ENCODE results near the gene OOSP4A.
"Not testable (repeated sequence)": the region's sequence is repeated elsewhere in the genome, so short reads cannot be mapped to it uniquely, and the experiment has no call there.

The OOSP4A gene

GRCh38 chr11:59960502-59961381 is 3.1 kb upstream of the OOSP4A start:
- Mint-ChIP-seq H3K4me1 (ENCODE audit: low read depth) (no peaks in the 10 kb centered on the region), H3K27ac (no peak overlapping the region), H3K36me3 (ENCODE audit: low read depth) (no peaks in the 10 kb centered on the region), H3K4me3 (no peak overlapping the region), H3K27me3 (ENCODE audit: low read depth) (peaks cover 5% of the 10 kb centered on the region), H3K9me3 (no peaks in the 10 kb centered on the region)
- no peak for DNase-seq (ENCODE audit: low spot score)

DNA sequence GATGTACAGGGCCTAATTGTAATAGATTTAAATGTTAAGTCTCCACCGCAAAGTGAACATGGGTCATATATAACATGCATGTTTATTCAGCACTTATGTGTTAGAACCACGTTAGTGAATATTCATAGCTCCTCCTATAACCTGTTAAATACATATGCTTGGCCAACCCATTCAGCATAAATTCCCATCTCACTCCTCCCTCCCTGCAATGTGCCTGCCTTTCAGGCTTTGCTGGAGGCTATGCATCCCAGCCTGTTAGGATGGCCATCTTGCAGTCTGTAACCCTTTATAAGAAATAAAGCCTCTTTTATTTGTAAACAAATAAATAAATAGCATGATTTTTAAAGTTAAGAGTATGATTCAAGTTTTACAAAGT is 1.7 kb upstream of the OOSP4A start:
- H3K36me3 Mint-ChIP-seq (ENCODE audit: low read depth): no peaks in the 10 kb centered on the region
- no peaks in the 10 kb centered on the region for H3K4me1 Mint-ChIP-seq (ENCODE audit: low read depth)
- no peaks in the 10 kb centered on the region for H3K9me3 Mint-ChIP-seq
- DNase-seq (ENCODE audit: low spot score): no peak
- peaks cover 5% of the 10 kb centered on the region for H3K27me3 Mint-ChIP-seq (ENCODE audit: low read depth)
- H3K27ac Mint-ChIP-seq: no peak overlapping the region
- no peak overlapping the region for H3K4me3 Mint-ChIP-seq

- Mint-ChIP-seq H3K36me3 (ENCODE audit: low read depth) (no peaks in the 10 kb centered on the region), H3K9me3 (no peaks in the 10 kb centered on the region), H3K27ac (no peak overlapping the region), H3K27me3 (ENCODE audit: low read depth) (peaks cover 5% of the 10 kb centered on the region), H3K4me3 (no peak overlapping the region), H3K4me1 (ENCODE audit: low read depth) (no peaks in the 10 kb centered on the region)
- DNase-seq (ENCODE audit: low spot score): no peak
These were observed 1.6 kb downstream of the OOSP4A start for GRCh38 chr11:59965424-59965823.

DNA sequence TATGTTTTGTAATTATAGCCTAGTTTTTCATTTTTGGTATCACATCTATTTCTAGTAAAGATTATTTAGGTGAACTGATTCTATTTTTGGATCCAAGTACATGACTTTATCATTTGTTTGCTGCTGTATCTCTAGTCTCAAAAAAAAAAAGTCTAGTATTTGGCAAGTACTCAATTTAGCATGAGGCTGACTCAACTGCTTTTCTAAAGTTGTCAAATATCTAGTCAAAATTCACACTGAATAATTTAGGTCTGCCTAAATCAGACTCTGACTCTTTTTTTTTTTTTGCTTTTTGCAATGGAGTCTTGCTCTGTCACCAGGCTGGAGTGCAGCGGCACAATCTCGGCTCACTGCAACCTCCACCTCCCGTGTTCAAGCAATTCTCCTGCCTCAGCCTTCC is 2.4 kb downstream of the OOSP4A start:
- H3K36me3 Mint-ChIP-seq (ENCODE audit: low read depth): no peaks in the 10 kb centered on the region
- DNase-seq (ENCODE audit: low spot score): no peak
- peaks cover 5% of the 10 kb centered on the region for H3K27me3 Mint-ChIP-seq (ENCODE audit: low read depth)
- H3K9me3 Mint-ChIP-seq: no peaks in the 10 kb centered on the region
- no peak overlapping the region for H3K4me3 Mint-ChIP-seq
- no peak overlapping the region for H3K27ac Mint-ChIP-seq
- no peaks in the 10 kb centered on the region for H3K4me1 Mint-ChIP-seq (ENCODE audit: low read depth)

GRCh38 chr11:59967677-59968394 is 4.0 kb downstream of the OOSP4A start:
- no peaks in the 10 kb centered on the region for H3K36me3 Mint-ChIP-seq (ENCODE audit: low read depth)

DNA sequence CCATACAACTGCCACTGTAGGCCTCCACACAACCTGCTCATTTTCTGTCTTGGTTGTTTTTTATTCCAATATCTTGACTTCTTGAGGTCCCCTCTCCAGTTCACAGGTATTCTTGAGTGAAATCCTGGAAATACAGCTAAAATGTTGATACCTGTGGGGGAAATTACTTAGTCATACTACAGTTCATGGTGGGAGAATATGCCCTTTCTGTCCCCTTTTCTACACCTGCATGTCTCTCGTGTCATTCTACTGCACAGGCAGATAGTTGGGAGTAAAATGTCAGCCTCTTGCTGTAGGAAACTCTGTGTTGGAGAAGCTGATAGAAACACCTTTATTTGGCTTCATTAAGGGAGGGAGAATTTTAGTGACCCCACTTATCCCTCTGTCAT is 4.6 kb downstream of the OOSP4A start:
- Mint-ChIP-seq H3K36me3 (ENCODE audit: low read depth) (no peaks in the 10 kb centered on the region), H3K4me1 (ENCODE audit: low read depth) (no peaks in the 10 kb centered on the region), H3K4me3 (no peak overlapping the region), H3K27me3 (ENCODE audit: low read depth) (peaks cover 5% of the 10 kb centered on the region), H3K27ac (no peak overlapping the region), H3K9me3 (no peaks in the 10 kb centered on the region)
- DNase-seq (ENCODE audit: low spot score): no peak

More at GRCh38 chr11:59967677-59968394, 4.0 kb downstream of the OOSP4A start:
- peaks cover 5% of the 10 kb centered on the region for H3K27me3 Mint-ChIP-seq (ENCODE audit: low read depth)
- H3K4me1 Mint-ChIP-seq (ENCODE audit: low read depth): no peaks in the 10 kb centered on the region
- no peaks in the 10 kb centered on the region for H3K9me3 Mint-ChIP-seq
- H3K4me3 Mint-ChIP-seq: no peak overlapping the region
- DNase-seq (ENCODE audit: low spot score): no peak
- no peak overlapping the region for H3K27ac Mint-ChIP-seq

GRCh38 chr11:59973097-59973496 is 9.3 kb downstream of the OOSP4A start:
- Mint-ChIP-seq H3K27me3 (ENCODE audit: low read depth) (no peaks in the 10 kb centered on the region), H3K9me3 (no peaks in the 10 kb centered on the region), H3K27ac (no peak overlapping the region), H3K36me3 (ENCODE audit: low read depth) (no peaks in the 10 kb centered on the region), H3K4me3 (no peak overlapping the region), H3K4me1 (ENCODE audit: low read depth) (no peaks in the 10 kb centered on the region)
- DNase-seq (ENCODE audit: low spot score): no peak

DNA sequence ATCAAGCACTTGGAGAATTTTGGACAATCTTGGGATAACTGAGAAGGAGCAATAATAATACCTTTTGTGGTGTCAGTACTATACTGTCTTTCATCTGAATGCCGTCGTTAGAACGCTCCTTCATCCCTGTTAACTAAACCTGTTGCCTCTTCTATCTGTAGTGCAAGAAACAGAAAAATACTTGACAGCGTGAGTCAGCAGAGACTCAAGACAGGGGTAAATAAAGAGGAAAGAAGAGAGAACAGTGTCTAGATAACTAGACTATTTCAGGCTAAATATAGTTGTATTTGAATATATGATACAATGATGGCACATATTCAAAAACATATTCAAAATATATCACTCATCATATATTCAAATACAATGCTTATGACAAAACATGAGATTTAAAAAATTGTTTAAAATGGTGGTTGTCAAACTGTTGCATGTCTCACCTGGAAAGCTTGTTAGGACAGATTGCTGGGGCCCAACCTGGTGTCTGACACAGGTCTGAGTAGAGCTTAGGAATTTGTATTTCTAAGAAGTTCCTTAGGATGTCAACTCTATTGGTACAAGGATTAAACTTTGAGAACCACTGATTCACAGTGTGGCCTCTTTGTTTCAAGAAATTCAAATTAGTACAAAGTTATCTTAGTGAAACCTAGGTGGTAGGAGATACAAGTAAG is 17.4 kb downstream of the OOSP4A start:
- no peaks in the 10 kb centered on the region for H3K9me3 Mint-ChIP-seq
- H3K27ac Mint-ChIP-seq: no peak overlapping the region
- no peaks in the 10 kb centered on the region for H3K27me3 Mint-ChIP-seq (ENCODE audit: low read depth)
- H3K4me1 Mint-ChIP-seq (ENCODE audit: low read depth): no peaks in the 10 kb centered on the region
- H3K36me3 Mint-ChIP-seq (ENCODE audit: low read depth): no peaks in the 10 kb centered on the region
- no peak for DNase-seq (ENCODE audit: low spot score)
- H3K4me3 Mint-ChIP-seq: no peak overlapping the region

GRCh38 chr11:59982037-59982436 is 18.2 kb downstream of the OOSP4A start:
- DNase-seq (ENCODE audit: low spot score); H3K27me3 Mint-ChIP-seq (ENCODE audit: low read depth); H3K4me1 Mint-ChIP-seq (ENCODE audit: low read depth); H3K36me3 Mint-ChIP-seq (ENCODE audit: low read depth); H3K27ac Mint-ChIP-seq; H3K4me3 Mint-ChIP-seq; H3K9me3 Mint-ChIP-seq: not testable (repeated sequence)

- Mint-ChIP-seq H3K36me3 (ENCODE audit: low read depth) (no peaks in the 10 kb centered on the region), H3K4me3 (no peak overlapping the region), H3K9me3 (no peaks in the 10 kb centered on the region), H3K4me1 (ENCODE audit: low read depth) (no peaks in the 10 kb centered on the region), H3K27ac (no peak overlapping the region), H3K27me3 (ENCODE audit: low read depth) (no peaks in the 10 kb centered on the region)
- no peak for DNase-seq (ENCODE audit: low spot score)
These were observed 19.4 kb downstream of the OOSP4A start for GRCh38 chr11:59983212-59983611.

- no peak overlapping the region for H3K4me3 Mint-ChIP-seq
These were observed 20.5 kb downstream of the OOSP4A start for GRCh38 chr11:59984368-59984767.

DNA sequence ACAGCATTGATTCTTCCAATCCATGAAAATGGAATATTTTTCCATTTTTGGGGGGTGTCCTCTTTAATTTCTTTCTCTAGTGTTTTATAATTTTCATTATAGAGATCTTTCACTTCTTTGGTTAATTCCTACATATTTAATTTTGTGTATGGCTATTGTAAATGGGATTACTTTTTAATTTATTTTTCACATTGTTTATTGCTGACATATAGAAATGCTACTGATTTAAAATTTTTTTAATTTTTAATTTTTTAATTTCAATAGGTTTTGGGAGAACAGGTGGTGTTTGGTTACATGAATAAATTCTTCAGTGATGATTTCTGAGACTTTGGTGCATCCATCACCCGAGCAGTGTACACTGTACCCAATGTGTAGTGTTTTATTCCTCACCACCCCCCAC is 26.6 kb downstream of the OOSP4A start:
- Mint-ChIP-seq H3K9me3 (peaks cover 13% of the 10 kb centered on the region), H3K27ac (no peak overlapping the region), H3K36me3 (ENCODE audit: low read depth) (no peaks in the 10 kb centered on the region), H3K4me1 (ENCODE audit: low read depth) (peaks cover 2% of the 10 kb centered on the region), H3K4me3 (no peak overlapping the region), H3K27me3 (ENCODE audit: low read depth) (no peaks in the 10 kb centered on the region)
- DNase-seq (ENCODE audit: low spot score): no peak

More at GRCh38 chr11:59984368-59984767, 20.5 kb downstream of the OOSP4A start:
- no peaks in the 10 kb centered on the region for H3K4me1 Mint-ChIP-seq (ENCODE audit: low read depth)
- H3K9me3 Mint-ChIP-seq: no peaks in the 10 kb centered on the region
- H3K27me3 Mint-ChIP-seq (ENCODE audit: low read depth): no peaks in the 10 kb centered on the region
- no peaks in the 10 kb centered on the region for H3K36me3 Mint-ChIP-seq (ENCODE audit: low read depth)
- H3K27ac Mint-ChIP-seq: no peak overlapping the region
- DNase-seq (ENCODE audit: low spot score): no peak

DNA sequence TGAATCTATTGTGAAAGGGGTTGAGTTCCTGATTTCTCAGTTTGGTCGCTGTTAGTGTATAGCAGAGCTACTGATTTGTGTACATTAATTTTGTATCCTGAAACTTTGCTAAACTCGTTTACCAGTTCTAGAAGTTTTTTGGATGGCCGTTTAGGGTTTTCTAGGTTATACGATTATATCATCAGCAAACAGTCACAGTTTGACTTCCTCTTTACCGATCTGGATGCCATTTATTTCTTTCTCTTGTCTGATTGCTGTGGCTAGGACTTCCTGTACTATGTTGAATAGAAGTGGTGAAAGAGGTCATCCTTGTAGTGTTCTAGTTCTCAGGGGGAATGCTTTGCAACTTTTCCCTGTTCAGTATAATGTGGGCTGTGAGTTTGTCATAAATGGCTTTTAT is 28.6 kb downstream of the OOSP4A start:
- DNase-seq (ENCODE audit: low spot score): no peak
- Mint-ChIP-seq H3K36me3 (ENCODE audit: low read depth) (no peaks in the 10 kb centered on the region), H3K27ac (no peak overlapping the region), H3K4me1 (ENCODE audit: low read depth) (peaks cover 2% of the 10 kb centered on the region), H3K9me3 (peaks cover 13% of the 10 kb centered on the region), H3K27me3 (ENCODE audit: low read depth) (peaks cover under 1% of the 10 kb centered on the region), H3K4me3 (no peak overlapping the region)

DNA sequence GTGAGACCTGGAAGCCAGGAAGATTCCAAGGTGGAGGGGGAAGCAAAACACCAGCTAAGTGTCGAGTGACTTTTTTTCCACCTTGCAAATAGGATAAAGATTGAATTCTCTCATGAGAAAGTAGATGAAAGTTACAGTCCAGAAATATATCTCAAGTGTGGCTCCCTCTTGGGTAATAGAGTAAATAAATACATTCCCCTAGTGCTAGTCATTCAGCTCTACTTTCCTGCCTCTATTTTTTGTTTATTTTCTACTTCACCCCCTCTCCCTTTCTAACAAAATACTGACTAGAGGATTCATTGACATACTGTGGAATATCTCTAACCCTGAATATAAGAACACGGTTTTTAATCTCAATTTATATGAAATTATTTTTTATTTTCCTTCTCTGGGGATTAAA is 34.0 kb downstream of the OOSP4A start:
- H3K27ac Mint-ChIP-seq: no peak overlapping the region
- no peaks in the 10 kb centered on the region for H3K9me3 Mint-ChIP-seq
- H3K4me1 Mint-ChIP-seq (ENCODE audit: low read depth): no peaks in the 10 kb centered on the region
- H3K4me3 Mint-ChIP-seq: no peak overlapping the region
- H3K36me3 Mint-ChIP-seq (ENCODE audit: low read depth): no peaks in the 10 kb centered on the region
- peaks cover 6% of the 10 kb centered on the region for H3K27me3 Mint-ChIP-seq (ENCODE audit: low read depth)
- DNase-seq (ENCODE audit: low spot score): no peak
